GM21390 (cell line): Measurements from ENCODE around the gene RASGRP2.
"Not testable (repeated sequence)": the region's sequence is repeated elsewhere in the genome, so short reads cannot be mapped to it uniquely, and the experiment has no call there.

Experiments used
- ATAC-seq: cut with Tn5 transposase; IDR thresholded peaks from one replicate; pipeline ENCODE4 v1.9.1; 2021; ENCODE audit not compliant: unreplicated experiment

RASGRP2 gene

DNA sequence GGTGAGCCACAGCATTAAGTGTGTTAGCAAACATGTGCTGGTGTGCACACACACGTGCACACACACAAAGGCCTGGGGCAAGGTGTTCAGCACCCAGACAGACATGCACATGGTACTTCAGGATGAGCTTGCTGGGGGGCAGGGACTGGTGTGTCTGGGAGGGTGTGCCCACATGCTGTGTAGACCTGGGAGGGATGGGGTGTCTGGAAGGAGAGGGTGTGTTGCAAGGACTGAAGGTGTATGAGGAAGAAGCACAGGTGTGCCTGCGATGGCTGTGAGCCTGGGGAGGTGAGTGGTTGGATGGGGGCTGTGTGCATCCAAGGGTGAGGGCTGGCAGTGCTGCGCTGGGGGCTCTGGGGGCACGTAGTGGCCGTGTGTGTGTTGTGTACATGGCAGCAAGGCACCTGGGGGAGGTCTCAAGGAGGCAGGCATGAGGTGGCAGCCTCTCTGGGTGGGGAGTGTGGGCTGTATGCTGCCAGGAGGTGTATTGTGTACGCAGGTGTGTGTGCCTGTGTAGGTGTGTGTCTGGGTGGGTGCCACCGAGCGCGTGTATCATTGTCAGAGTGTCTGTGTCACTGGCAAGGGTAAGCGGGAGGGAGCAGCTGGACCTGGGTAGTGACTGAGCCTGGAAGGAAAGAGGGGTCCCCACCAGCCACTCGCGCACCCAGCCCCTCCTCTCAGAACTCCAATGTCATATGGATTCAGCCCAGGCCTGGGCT is 23.1 kb downstream of the RASGRP2 start:
- no peak for ATAC-seq

DNA sequence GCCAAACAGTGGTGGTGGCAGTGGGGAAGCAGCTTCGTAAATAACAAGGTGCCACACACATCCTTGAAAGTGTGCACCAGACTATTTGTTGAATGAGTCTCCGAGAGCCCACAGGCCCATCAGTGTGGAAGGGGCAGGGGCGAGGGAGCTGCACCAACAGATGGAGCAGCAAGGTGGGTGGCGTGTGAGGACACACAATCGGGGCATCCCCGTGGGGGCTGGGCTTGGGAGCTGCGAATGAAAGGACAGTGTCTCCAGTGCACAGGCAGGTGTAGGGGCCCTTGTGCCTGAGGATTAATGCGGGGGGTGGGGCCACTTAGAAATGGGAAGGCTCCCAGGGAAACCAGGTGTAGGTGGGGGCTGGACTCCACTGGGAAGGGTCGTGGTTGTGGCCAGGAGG is 23.8 kb downstream of the RASGRP2 start:
- ATAC-seq, result no peak

DNA sequence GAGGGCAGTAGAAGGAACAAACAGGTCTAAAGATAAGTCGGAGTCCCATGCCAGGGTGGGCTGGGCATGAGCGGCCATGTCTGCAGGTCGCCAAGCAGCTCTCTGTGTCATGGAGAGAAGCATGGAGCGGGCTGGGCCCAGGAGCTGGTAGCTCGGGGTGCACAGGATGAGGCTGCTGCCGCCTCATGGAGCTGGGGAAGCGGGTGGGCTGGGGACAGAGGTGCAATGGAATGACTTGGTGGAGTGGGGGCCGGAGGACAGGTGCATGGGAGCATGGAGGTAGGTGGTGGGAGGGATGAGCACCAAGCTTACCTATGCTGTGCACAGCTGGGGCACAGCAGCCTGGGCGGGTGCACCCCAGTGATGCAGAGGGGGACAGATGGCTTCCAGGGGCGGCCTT is 24.5 kb downstream of the RASGRP2 start:
- ATAC-seq, result no peak

DNA sequence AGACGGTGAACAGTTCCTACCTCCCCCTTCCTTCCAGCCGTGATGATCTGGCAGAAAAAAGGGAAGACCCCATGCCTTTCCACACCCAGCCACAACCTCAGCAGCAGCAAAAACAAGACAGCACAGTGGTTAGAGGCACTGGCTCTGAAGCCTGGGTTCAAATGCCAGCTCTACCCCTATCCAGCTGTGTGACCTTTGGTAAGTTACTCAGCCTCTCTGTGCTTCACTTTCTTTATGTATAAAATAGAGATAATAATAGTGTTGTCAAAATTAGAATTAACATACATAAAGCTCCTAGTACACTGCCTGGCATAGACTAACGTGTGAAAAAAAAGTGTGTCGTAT is 25.2 kb downstream of the RASGRP2 start:
- ATAC-seq, result no peak

DNA sequence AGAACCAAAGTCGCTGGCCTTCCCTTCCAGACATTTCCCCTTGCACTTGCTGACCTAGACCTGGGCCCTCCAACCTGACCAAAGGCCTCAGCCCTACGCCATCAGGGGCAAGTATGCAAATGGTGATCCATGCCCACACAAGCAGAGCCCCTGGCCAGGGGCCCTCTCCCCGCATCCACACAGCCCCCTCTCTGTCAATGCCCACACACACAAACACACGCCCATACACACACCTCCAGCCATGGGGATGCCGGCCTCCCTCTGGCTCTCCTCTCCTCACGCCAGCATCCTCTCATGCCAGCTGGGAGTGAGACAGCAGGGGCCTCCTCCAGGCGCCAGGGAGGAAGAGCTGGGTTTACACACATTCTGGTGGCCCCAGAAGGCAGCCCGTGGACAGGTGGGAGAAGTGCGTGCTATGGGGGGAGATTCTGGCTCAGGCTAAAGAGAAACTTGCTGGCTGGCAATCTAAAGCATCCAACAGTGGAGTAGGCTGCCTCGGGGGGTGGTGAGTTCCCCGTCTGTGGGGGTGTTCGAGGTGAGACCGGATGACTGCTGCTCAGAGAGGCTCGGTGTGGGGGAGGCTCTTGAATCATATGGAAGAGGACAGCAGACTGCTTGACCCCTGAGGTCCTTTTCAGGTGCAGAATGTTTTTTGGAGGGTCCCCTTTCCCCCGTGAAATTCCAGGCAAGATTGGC is 25.7 kb downstream of the RASGRP2 start:
- ATAC-seq, result no peak

DNA sequence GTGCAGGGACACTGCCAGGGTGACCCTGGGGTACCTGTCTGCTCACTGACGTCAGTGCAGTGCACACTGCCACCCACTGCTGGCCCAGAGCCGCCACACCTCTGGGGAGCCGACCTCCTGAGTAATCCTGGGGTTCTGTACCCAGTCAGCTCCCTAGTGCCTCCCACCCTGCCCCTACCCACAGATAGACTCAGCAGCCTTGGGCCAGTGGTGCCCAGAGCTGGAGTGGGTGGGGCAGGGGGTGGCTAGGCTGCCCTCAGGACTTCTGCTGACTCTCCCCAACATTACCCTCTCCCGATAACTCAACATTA is 26.7 kb downstream of the RASGRP2 start:
- ATAC-seq, result no peak

DNA sequence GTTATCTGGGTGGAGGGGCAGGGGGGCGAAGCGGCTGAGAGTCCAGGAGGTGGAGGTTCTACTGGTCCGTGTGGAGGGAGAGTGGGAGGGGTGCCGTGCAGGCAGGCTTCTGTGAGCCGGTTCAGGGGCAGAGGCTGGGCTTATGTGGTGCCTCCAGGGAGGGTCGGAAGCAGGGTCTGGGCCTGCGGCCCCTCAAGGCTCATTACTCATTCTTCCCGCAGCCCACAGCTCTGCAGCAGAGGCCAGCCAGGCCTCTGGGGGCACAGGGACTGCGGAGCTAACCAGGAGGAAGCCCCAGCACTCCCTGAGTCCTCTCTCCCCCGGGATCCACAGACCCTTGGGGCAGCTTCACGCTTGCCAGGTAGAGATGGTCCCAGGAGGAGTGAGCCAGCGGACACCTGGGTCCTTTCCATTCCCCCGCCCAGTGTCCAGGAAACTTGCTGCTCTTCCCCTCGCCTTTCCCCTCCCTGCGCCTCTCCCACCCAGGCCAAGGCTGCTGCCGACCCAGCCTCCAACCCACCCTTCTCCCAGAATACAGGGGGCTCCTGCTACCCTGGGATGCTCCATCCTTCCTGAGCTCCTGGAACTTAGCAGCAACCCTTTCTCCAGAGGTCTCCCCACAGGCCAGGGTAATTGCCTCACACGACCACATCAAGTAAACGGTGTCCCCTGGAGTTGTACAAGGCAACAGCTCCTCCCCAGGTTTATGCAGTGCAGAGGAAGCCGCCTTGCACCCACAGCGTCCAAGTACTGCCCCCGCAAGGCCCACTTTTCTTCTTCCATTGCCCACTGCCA is 27.3 kb downstream of the RASGRP2 start:
- ATAC-seq, result no peak

DNA sequence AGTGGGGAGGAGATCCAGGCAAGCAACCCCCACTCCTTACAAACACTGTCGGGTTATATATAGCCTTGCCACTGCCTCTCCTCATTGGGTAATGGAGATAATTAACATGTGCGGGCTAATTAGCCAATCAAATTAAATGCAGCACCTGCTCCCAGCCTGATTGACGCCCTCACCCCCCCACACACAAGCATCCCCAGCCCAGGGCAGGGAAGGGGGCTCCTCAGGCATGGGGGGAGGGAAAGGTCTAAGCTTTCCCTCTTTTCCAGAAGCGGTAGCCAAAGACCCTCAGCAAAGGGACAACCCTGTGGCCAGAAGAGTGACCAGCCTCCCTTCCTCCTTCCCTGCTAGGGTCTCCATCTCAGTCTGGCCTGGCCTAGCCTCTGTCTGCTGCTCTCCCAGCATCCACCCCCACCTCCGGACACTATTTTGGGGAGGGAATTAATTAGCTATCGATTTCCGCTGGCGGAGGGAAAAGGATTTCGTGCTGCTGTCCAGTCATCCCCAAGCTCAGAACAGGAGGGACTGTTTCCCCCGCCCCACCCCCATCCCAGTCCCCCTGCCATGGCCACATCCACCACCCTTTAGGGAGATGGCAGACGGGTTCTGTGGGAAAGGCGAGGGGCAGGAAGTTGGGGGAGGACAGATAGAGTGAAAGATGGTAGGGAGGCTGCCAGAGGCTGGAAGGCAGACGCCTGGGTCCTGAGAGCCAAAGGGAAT is 28.0 kb downstream of the RASGRP2 start:
- ATAC-seq, result no peak

DNA sequence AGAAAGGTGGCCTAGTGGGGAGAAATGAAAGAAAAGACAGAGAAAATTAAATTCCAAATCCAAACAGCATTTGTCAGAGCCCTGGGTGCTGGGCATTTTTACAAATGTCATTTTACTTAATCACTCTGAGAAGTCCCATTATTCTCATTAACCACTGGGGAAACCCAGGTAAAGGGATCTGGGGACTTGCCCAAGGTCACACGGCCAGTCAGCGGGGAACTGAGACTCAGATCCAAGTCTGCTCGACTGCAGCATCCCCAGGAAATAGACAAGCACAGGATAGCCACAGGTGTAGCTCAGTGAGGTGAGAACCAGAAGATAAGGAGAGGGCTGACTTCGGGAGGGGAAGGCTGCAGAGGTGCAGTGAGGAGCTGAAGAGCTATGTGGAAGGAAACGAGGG is 28.8 kb downstream of the RASGRP2 start:
- ATAC-seq, result no peak

DNA sequence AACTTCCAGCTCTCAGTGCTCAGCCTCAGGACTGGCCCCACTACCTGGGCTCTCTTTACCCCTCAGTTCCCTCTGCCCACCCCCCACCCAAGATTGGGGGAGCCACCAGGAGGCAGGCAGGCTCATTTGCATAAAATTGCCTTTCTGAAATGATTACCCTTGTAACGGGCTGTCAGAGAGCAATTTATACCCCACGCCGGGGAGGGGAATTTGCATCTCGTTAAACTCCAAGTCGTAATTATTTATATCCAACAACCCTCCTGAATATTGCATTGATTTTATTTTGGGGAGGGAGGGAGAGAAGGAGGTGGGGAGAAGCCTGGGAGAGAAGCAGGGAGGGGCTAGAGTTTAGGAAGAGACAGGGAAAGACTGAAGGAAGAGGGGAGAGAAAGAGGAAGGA is 29.3 kb downstream of the RASGRP2 start:
- no peak for ATAC-seq

DNA sequence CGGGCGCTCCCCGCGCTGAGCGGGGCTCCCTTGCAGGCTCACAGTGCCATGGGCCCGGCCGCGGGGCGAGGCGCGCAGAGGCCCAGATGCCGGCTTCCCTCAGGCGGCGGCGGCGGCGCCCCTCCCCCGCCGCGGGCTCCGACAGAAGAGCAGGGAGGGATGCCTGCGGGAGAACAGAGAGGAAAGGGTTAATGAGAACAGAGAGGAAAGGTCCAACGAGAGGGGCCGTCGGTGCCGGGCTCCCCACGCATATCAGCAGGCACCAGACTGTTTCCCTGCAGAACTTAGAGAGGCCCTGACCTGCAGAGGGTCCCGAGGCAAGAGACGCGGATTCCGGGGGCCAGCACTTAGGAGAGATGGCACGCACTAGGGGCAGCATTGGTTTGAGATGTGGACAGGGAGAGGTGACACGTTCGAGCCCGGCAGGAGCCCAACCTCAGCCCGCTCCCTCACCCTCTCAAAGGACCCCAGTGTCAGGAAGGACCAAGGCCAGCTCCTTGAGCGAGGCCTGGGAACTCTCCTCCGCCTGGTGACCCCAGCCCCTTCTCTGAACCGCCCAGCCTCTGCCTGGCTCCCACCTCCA is 30.1 kb downstream of the RASGRP2 start:
- ATAC-seq, result no peak

DNA sequence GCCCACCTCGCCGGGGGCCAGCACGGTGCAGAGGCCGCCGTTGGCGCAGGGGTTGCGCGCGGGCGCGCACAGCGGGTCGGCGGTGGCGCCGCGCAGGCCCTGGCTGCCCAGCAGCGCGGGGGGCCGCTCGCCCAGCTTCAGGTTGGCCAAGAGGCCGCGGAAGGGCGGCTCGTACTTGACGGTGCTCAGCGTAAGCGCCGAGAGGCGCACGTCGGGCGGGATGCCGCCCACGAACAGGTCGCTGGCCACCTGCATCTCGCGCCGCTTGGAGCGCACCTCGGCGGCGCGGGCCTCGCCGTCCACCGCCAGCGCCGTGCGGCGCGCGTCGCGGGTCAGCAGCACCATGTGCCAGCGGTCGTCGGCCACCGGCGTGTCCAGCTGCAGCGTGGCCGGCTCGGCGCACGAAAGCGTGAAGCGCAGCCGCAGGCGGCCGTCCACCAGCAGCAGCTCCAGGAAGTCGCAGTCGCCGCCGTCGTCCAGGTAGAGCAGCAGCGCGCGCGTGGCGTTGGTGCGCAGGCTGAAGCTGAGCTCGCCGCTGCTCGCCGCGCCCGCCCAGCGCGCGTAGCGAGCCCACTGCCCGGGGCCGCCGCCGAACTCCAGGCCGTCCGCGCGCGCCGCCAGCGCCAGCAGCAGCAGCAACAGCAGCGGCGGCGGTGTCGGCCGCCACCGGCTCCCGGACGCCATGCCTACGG is 30.8 kb downstream of the RASGRP2 start:
- ATAC-seq, result no peak

DNA sequence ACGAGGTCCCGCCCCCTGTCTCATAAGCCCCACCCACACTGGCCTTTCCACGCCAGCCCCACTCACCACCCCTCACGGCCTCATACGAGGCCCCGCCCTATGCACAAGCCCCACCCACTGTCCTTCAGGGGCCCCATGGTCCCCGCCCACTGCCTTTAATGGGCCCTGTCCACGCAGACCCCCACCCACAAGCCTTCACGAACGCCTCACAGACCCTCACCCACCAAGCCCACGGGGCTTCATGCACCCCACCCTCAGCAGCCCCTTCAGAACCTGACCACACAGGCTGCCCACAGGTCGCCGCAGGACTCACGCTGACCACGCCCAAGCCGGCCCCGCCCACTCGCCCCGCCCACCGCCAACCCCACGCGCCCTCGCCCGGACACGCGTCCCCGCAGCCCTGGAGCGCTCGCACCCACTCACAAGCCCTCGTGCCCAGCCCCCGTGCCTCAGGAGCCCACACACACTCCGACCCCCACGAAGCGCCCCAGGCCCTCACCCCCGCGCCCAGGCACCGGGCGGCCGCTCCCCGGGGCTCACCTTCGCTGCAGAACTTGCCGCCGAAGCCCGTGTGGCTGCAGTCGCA is 31.4 kb downstream of the RASGRP2 start:
- ATAC-seq, result no peak

DNA sequence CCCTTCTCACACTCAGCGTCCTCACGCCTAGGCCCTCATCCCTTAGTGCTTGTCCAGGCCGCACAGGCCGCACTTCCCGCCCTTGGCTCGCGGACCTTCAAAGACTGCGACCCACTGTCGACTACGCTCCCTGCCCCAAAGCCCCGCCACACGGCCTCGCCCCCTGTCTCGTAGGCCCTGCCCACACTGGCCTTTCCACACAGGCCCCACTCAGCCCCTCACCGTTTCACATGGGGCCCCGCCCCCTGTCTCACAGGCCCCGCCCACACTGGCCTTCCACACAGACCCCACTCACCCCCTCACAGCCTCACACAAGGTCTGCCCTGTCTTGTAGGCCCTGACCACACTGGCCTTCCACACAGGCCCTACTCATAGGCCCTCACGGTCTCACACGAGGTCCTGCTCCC is 32.0 kb downstream of the RASGRP2 start:
- no peak for ATAC-seq

DNA sequence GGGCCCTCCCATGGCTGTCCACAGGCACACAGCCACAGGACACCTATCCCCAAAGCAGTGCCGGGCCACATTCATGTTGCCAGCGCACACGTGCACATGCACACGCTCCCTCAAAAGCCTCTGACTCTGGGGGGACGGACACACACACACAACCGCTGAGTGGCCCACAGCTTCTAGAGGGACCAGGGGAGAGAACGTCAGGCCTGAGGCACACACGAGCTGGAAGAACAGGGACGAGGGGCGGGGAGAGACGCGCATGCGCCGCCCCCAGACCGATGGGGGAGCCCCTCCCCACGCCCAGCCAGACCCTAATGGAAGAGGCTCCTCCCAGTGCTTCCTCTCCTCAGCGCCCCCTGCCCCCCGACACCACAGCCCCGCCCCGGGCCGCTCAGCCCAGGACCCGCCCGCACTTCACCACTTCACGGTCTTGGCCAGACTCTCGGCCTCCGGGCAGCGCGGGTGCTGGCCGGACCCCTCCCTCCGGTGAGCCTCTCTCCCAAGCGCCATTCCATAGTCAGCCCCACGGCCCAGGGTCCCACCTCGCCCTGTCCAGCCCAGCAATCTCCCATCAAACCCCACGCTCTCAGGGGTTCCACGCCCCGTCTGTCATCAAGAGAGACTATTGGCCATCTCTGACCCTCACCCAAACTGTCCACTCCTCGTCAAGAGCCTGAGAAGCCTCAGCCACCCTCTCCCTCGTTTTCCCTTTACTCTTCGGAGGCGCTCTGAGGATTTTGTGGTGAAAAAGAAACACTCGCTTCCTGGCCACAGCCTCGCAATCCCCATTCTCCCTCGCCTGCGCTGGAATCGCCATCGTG is 32.6 kb downstream of the RASGRP2 start:
- ATAC-seq, result no peak

DNA sequence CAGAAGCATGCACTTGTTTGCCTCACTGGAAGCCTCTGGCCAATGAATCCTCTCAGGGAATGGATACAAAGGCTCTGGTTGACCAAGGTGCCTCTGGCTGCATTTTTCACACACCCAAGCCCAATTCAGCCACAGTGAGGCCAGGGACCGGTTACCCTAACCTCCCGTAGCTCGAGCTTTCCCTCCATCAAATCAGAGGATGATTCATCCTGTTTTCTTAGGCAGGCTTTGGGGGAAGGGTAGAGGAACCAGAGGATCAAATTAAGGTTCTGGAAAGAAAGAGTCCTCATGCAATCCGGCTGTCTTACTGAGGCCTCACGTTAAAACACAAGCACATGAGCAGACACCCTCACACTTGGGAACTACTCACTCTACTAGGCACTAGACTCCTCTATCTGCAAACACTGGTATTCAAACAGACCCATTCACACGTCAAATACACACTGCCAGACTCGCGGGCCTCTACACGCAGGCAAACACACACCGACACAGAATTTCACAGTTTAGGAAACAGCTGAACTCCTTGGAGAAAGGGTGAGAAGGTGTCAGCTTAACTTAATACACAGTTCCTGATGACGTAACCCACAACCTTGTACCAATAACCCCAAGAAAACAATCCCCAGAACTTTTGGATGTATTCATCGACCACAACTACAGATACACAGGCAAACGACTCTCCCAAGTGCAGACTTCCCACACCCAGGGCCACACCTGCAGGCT is 33.4 kb downstream of the RASGRP2 start:
- ATAC-seq, result no peak

DNA sequence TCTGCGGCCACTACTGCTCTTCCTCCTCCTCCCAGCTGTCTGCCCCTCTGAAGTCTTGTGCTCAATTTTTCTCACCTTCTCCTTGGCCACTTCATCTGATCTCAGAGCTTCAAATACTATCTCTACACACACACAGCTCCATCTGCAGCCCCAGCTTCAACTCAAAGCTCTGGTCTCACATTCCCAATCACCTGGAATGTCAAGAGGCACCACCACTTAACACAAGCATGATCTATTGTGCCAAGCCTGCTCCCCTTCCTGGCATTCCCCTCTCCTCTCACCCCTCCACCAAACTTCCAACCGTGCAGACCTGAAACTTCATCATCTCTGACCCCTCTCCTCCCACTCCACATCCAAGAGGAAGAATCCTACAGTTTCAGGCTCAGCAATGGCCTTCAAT is 38.4 kb downstream of the RASGRP2 start:
- ATAC-seq, result no peak

DNA sequence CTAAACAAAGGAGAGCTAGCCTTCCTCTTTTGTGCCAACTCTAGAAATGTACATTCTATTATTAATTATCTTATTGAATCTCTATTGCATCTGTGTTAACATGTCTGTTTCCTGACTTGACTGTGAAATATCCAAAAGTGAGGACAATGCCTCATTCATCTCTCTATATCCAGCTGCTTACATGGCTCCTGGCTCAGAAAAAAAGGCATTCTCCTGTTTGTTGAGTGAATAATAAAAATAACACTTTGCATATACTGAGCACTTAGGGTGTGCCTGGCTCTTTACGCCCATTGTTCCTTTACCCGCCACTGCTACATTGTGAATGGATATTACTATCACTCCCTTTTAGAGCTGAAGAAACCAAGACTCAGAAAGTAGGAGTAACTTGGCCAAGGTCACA is 40.9 kb downstream of the RASGRP2 start:
- ATAC-seq, result no peak

DNA sequence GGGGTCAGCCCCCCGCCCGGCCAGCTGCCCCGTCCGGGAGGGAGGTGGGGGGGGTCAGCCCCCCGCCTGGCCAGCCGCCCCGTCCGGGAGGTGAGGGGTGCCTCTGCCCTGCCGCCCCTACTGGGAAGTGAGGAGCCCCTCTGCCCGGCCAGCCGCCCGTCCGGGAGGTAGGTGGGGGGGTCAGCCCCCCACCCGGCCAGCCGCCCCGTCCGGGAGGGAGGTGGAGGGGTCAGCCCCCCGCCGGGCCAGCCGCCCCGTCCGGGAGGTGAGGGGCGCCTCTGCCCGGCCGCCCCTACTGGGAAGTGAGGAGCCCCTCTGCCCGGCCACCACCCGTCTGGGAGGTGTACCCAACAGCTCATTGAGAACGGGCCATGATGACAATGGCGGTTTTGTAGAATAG is 42.0 kb downstream of the RASGRP2 start:
- not testable (repeated sequence) for ATAC-seq
